ENCODE results near the gene KANSL2.

GRCh38 chr12:48659863-48660262, 22.2 kb downstream of the KANSL2 start:
- no peak for TF ChIP-seq POLR2A (IDR thresholded peaks at IDR 0.05; ENCODE audit: low read depth, low read length)
- no peak for TF ChIP-seq POLR2AphosphoS5 (IDR thresholded peaks at IDR 0.05; ENCODE audit: low read depth, low read length)
- no peak for TF ChIP-seq TAF1 (IDR thresholded peaks at IDR 0.05; ENCODE audit: low read depth, low read length)
- TF ChIP-seq SPI1 (IDR thresholded peaks at IDR 0.05; ENCODE audit: low read depth, low read length): no peak

All from GM12891 (cell line).